ENCODE data around the gene HES5. TPM values are rescaled to one million over a fixed set of nuclear protein-coding genes. Genes with fewer than 3 reads are reported as not detected.
A peak's percentile ranks its signal among the peaks of the same experiment; 100 is the strongest.

Gene HES5
- total and polyA plus RNA-seq, 2 of the 13 experiments (the other 11 are each of a cell fraction or from before 2014, with no cell fraction given) = not detected

DNA sequence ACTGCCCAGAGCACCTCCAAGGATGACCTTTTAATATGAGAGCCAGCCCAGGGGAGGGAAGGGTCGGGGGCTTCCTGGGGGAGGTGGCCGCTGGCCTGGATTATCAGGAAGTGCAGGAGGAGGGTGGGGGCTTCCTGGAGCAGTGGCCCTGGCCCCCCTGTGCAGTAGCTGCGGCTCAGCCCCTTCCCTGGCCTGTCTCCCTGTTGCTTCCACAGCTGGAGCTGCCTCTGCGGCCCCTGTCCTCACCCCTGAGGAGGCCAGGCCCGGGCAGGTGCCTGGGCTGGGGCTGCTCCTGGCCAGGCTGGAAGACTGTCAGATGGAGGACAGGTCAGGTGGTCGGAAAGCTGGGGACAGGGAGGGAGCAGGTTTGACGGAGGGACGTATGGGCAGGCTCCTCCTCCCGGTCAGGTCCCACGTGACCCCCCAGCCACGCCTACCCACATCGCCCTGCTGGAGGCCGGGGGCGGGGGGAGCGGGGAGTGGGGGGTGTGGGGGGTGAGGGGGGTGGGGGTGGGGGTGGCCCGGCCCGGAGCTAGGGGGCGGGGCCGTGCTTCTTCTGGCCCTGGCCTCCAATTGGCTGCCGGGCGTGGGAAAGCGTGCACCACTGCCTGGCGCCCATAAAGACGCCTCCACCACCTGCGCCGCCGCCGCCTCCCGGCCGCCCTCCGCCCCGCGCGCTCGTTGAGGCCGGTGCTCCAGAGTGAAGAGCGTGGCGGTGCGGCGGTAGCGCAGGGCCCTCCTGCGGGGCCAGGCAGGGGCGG lies 15.9 kb upstream of the HES5 start (continued):
- TF ChIP-seq ZNF570 (CRISPR knock-in tag; IDR thresholded peaks at IDR 0.05; ENCODE audit: borderline replicate concordance) (no peak), MXI1 (IDR thresholded peaks at IDR 0.05; ENCODE audit: borderline replicate concordance, low read depth, low read length) (peak; percentile 62; the same call in 1 of the 3 replicates), ZNF674 (CRISPR knock-in tag; IDR thresholded peaks at IDR 0.05; ENCODE audit: low read depth) (no peak), ATF7-NPFF (CRISPR knock-in tag; IDR thresholded peaks at IDR 0.05; ENCODE audit: low read depth) (no peak; the same call in 1 of the 2 replicates), KDM4B (CRISPR knock-in tag; IDR thresholded peaks at IDR 0.05) (no peak), HIC2 (CRISPR knock-in tag; IDR thresholded peaks at IDR 0.05; ENCODE audit: low read depth) (no peak), TGIF2 (CRISPR knock-in tag; IDR thresholded peaks at IDR 0.05) (peak; percentile 25; the same call in 1 of the 2 replicates), ZNF12 (CRISPR knock-in tag; IDR thresholded peaks at IDR 0.05) (no peak; the same call in 1 of the 2 replicates), HCFC1 (IDR thresholded peaks at IDR 0.05; ENCODE audit: low read depth, low read length) (no peak; the same call in 1 of the 2 replicates), ZNF616 (CRISPR knock-in tag; IDR thresholded peaks at IDR 0.05; ENCODE audit: low read depth) (no peak), MEIS2 (CRISPR knock-in tag; IDR thresholded peaks at IDR 0.05) (no peak), PHF21A (CRISPR knock-in tag; IDR thresholded peaks at IDR 0.05) (no peak), MYNN (CRISPR knock-in tag; IDR thresholded peaks at IDR 0.05; ENCODE audit: low read depth) (no peak), PHF5A (CRISPR knock-in tag; IDR thresholded peaks at IDR 0.05; ENCODE audit: low read depth, unreplicated experiment) (no peak), PRDM15 (CRISPR knock-in tag; IDR thresholded peaks at IDR 0.05) (no peak)
- TF ChIP-seq, protein P1, sequence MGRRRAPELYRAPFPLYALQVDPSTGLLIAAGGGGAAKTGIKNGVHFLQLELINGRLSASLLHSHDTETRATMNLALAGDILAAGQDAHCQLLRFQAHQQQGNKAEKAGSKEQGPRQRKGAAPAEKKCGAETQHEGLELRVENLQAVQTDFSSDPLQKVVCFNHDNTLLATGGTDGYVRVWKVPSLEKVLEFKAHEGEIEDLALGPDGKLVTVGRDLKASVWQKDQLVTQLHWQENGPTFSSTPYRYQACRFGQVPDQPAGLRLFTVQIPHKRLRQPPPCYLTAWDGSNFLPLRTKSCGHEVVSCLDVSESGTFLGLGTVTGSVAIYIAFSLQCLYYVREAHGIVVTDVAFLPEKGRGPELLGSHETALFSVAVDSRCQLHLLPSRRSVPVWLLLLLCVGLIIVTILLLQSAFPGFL (CRISPR knock-in tag; IDR thresholded peaks at IDR 0.05) = no peak

All from HepG2 (cell line).